Left hindlimb (tissue), 1 donor: ENCODE data around the gene PCDHA12.
"Not testable (repeated sequence)": the region's sequence is repeated elsewhere in the genome, so short reads cannot be mapped to it uniquely, and the experiment has no call there.

Experiments
- DNase-seq: peaks from one replicate; pipeline ENCODE4 v3.0.0-alpha.2; 2018

PCDHA12 gene

GRCh38 chr5:140875085-140876065, at the start of gene PCDHA12:
TSS of gene PCDHA12 (plus strand) at chr5:140875308. CDS start at chr5:140875473, 165 bp downstream.
- DNase-seq = no peak

DNA sequence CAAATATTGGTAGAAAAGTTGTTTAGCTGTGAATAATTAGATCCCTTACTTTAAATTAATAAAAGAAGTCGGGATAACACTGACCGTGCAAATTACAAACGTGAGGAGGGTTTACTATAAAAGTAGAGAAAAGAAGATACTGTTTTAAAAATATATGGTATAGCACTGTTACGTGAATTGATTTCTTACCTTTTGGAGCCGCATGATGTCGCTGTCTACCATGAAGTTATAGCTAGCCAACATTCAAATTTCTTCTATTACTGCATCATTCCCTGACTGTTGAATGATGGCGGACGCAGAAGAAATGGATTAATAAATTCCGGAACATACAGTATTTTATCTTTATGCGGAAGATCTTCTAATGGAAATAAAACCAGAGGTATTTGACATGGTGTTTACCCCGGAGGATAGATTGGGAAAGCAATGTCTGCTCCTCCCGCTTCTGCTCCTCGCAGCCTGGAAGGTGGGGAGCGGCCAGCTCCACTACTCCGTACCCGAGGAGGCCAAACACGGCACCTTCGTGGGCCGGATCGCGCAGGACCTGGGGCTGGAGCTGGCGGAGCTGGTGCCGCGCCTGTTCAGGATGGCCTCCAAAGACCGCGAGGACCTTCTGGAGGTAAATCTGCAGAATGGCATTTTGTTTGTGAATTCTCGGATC, 47.3 kb upstream of the PCDHA12 start, which contains the start of gene PCDHA6:
Gene PCDHA6, plus strand, starts transcription at position 257 of the 658 bp plus-strand sequence. Its CDS starts 132 bp downstream, at position 389.
- no peak for DNase-seq

DNA sequence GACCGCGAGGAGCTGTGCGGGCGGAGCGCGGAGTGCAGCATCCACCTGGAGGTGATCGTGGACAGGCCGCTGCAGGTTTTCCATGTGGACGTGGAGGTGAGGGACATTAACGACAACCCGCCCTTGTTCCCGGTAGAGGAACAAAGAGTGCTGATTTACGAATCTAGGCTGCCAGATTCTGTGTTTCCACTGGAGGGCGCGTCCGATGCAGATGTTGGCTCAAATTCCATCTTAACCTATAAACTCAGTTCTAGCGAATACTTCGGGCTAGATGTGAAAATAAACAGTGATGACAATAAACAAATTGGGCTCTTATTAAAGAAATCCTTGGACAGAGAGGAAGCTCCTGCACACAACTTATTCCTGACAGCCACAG, 46.8 kb upstream of the PCDHA12 start:
- no peak for DNase-seq

DNA sequence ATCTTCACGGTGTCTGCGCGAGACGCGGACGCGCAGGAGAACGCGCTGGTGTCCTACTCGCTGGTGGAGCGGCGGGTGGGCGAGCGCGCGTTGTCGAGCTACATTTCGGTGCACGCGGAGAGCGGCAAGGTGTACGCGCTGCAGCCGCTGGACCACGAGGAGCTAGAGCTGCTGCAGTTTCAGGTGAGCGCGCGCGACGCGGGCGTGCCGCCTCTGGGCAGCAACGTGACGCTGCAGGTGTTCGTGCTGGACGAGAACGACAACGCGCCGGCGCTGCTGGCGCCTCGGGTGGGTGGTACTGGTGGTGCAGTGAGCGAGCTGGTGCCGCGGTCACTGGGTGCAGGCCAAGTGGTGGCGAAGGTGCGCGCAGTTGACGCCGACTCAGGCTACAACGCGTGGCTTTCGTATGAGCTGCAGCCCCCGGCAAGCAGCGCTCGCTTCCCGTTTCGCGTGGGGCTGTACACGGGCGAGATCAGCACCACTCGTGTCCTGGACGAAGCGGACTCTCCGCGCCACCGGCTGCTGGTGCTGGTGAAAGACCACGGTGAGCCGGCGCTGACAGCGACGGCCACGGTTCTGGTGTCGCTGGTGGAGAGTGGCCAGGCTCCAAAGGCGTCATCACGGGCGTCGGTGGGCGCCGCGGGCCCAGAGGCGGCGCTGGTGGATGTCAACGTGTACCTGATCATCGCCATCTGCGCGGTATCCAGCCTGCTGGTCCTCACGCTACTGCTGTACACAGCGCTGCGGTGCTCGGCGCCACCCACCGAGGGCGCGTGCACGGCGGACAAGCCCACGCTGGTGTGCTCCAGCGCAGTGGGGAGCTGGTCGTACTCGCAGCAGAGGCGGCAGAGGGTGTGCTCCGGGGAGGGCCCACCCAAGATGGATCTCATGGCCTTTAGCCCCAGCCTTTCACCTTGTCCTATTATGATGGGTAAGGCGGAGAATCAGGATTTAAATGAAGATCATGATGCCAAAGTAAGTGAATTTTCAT, 45.3 kb upstream of the PCDHA12 start:
- not testable (repeated sequence) for DNase-seq

- DNase-seq = no peak
Measured at GRCh38 chr5:140833993-140834392, 41.1 kb upstream of the PCDHA12 start, which contains the start of gene PCDHA7. TSS of gene PCDHA7 (plus strand) at chr5:140834269. CDS start at chr5:140834384, 115 bp downstream.

DNA sequence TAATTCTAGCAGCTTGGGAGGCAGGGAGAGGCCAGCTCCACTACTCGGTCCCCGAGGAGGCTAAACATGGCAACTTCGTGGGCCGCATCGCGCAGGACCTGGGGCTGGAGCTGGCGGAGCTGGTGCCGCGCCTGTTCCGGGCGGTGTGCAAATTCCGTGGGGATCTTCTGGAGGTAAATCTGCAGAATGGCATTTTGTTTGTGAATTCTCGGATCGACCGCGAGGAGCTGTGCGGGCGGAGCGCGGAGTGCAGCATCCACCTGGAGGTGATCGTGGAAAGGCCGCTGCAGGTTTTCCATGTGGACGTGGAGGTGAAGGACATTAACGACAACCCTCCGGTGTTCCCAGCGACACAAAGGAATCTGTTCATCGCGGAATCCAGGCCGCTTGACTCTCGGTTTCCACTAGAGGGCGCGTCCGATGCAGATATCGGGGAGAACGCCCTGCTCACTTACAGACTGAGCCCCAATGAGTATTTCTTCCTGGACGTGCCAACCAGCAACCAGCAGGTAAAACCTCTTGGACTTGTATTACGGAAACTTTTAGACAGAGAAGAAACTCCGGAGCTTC, 40.6 kb upstream of the PCDHA12 start:
- DNase-seq = not testable (repeated sequence)

DNA sequence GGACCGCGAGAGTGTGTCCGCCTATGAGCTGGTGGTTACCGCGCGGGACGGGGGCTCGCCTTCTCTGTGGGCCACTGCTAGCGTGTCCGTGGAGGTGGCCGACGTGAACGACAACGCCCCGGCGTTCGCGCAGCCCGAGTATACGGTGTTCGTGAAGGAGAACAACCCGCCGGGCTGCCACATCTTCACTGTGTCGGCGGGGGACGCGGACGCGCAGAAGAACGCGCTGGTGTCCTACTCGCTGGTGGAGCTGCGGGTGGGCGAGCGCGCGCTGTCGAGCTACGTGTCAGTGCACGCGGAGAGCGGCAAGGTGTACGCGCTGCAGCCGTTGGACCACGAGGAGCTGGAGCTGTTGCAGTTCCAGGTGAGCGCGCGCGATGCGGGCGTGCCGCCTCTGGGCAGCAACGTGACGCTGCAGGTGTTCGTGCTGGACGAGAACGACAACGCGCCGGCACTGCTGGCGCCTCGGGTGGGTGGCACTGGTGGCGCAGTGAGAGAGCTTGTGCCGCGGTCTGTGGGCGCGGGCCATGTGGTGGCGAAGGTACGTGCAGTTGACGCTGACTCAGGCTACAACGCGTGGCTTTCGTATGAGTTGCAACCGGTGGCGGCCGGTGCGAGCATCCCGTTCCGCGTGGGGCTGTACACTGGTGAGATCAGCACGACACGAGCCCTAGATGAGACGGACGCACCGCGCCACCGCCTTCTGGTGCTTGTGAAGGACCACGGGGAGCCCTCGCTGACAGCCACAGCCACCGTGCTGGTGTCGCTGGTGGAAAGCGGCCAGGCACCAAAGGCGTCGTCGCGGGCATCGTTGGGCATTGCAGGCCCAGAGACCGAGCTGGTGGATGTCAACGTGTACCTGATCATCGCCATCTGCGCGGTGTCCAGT, 39.2 kb upstream of the PCDHA12 start:
- DNase-seq = no peak

DNA sequence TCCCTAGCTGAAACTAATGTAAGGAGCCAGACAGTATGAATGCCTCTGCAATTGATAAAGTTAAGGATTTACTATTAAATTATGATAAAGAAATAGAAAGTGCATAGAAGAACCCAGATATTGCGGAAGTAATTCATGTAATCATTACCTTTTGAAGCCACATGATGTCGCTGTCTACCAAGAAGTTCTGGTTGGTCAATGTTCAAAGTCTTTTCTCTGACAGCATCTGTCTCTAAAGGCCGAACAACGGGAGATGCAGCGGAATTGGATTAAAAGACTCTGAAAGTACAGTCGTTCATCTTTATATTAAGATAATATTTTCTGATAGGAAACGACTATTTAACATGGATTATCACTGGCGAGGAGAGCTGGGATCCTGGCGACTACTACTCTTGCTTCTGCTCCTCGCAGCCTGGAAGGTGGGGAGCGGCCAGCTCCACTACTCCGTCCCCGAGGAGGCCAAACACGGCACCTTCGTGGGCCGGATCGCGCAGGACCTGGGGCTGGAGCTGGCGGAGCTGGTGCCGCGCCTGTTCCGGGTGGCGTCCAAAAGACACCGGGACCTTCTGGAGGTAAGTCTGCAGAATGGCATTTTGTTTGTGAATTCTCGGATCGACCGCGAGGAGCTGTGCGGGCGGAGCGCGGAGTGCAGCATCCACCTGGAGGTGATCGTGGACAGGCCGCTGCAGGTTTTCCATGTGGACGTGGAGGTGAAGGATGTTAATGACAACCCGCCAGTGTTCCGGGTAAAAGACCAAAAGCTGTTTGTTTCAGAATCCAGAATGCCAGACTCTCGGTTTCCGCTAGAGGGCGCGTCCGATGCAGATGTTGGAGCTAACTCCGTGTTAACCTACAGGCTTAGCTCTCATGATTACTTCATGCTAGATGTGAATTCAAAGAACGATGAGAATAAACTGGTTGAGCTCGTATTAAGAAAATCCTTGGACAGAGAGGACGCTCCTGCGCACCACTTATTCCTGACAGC, 33.8 kb upstream of the PCDHA12 start, which contains the start of gene PCDHA8:
Gene PCDHA8, plus strand, starts transcription at position 210 of the 985 bp plus-strand sequence. Its CDS starts 135 bp downstream, at position 345.
- DNase-seq = no peak

DNA sequence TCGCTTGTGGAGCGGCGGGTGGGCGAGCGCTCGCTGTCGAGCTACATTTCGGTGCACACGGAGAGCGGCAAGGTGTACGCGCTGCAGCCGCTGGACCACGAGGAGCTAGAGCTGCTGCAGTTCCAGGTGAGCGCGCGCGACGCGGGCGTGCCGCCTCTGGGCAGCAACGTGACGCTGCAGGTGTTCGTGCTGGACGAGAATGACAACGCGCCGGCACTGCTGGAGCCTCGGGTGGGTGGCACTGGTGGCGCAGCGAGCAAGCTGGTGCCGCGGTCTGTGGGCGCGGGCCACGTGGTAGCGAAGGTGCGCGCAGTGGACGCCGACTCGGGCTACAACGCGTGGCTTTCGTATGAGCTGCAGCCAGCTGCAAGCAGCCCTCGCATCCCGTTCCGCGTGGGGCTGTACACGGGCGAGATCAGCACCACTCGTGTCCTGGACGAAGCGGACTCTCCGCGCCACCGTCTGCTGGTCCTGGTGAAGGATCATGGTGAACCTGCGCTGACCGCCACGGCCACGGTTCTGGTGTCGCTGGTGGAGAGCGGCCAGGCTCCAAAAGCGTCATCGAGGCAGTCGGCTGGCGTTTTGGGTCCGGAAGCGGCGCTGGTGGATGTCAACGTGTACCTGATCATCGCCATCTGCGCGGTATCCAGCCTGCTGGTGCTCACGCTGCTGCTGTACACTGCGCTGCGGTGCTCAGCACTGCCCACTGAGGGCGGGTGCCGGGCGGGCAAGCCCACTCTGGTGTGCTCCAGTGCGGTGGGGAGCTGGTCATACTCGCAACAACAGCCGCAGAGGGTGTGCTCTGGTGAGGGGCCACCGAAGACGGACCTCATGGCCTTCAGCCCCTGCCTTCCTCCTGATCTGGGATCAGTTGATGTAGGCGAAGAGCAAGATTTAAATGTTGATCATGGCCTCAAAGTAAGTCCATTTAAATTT, 32.0 kb upstream of the PCDHA12 start:
- DNase-seq = no peak

DNA sequence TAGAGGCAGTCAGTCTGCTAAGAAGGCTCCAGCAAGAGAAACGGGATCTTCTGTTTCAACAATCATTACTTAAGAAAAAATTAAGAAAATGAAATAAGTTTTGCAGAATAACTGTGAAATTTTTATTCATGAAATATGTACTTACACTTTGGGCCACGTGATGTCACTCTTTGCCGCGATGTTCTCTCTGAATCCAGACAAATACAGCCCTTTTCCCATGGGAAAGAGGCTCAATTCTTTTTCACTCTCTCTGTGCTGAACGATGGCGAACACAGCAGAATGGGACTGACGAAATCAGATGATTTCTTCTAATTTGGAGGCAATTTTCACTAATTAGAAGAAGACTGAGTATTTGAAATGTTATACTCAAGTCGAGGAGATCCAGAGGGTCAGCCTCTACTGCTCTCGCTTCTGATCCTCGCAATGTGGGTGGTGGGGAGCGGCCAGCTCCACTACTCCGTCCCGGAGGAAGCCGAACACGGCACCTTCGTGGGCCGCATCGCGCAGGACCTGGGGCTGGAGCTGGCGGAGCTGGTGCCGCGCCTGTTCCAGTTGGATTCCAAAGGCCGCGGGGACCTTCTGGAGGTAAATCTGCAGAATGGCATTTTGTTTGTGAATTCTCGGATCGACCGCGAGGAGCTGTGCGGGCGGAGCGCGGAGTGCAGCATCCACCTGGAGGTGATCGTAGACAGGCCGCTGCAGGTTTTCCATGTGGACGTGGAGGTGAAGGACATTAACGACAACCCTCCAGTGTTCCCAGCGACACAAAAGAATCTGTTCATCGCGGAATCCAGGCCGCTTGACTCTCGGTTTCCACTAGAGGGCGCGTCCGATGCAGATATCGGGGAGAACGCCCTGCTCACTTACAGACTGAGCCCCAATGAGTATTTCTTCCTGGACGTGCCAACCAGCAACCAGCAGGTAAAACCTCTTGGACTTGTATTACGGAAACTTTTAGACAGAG, 26.7 kb upstream of the PCDHA12 start, which contains the start of gene PCDHA9:
Gene PCDHA9, plus strand, starts transcription at position 244 of the 964 bp plus-strand sequence. Its CDS starts 114 bp downstream, at position 358.
- DNase-seq = not testable (repeated sequence)

- DNase-seq = not testable (repeated sequence)
Measured at GRCh38 chr5:140849831-140850634, 25.1 kb upstream of the PCDHA12 start.

DNA sequence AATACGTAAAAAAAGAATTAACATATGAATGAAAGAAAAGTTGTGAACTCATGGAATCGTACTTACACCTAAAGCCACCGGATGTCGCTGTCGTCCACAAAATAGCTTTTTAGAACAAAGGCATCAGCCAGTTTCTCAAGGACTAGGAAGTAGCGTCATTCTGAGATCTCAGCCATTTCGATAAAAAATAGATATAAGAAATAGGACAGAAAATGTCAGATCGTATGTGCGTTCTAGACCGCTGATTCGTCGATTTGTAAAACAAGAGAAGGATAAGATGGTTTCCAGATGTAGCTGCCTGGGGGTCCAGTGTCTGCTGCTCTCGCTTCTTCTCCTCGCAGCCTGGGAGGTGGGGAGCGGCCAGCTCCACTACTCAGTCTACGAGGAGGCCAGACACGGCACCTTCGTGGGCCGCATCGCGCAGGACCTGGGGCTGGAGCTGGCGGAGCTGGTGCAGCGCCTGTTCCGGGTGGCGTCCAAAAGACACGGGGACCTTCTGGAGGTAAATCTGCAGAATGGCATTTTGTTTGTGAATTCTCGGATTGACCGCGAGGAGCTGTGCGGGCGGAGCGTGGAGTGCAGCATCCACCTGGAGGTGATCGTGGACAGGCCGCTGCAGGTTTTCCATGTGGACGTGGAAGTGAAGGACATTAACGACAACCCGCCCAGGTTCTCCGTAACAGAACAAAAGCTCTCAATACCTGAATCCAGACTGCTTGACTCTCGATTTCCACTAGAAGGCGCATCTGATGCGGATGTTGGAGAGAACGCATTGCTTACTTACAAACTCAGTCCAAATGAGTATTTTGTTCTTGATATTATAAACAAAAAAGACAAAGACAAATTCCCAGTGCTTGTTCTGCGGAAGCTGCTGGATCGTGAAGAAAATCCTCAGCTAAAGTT, 19.1 kb upstream of the PCDHA12 start, which contains the start of gene PCDHA10:
Gene PCDHA10, plus strand, starts transcription at position 126 of the 903 bp plus-strand sequence. Its CDS starts 152 bp downstream, at position 278.
- no peak for DNase-seq

GRCh38 chr5:140857177-140857986, 17.7 kb upstream of the PCDHA12 start:
- DNase-seq = no peak

DNA sequence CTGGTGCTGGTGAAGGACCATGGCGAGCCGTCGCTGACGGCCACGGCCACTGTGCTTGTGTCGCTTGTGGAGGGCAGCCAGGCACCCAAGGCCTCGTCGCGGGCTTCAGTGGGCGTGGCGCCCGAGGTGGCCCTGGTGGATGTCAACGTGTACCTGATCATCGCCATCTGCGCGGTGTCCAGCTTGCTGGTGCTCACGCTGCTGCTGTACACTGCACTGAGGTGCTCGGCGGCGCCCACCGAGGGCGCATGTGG, 17.2 kb upstream of the PCDHA12 start:
- no peak for DNase-seq
